ENCODE measurements around the gene KRTAP5-5.
"Not testable (repeated sequence)": the region's sequence is repeated elsewhere in the genome, so short reads cannot be mapped to it uniquely, and the experiment has no call there.

The KRTAP5-5 gene

DNA sequence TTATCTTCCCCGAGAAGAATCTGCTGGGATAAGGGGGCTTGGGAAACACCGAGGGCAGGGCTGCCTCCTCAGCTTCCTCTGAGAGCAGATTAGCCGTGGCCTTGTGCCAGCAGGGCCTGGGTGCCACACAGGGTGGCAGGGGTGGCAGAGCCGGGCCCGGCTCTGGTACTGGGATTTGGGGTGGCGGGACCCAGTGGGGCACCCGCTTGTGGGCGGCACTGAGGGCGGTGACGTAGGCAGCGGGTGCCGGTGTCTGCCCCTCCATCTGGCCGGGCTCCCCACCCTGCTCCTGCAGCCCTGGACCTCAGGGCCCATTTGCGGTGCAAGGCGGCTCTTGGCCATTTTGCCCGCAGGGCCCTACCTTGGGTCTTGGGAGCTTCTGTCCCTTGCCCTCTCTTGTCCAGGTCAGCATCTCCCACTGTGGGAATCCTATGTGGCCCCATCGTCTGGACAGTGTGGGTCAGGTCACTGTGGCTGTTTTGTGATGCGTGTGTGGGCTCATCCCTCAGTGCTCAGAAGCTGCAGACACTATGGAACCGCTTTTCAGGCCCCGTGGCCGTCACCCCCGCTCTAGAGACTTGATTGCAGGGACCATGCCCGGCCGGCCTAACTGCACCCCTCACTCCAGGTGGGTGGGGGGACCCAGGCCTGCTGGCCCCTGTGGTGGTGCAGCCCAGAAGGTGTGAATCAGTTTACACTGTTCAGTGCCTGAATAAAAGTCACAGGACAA lies 37.7 kb downstream of the KRTAP5-5 start:
- no peak overlapping the region for H3K27ac ChIP-seq
- TF ChIP-seq, protein P1, sequence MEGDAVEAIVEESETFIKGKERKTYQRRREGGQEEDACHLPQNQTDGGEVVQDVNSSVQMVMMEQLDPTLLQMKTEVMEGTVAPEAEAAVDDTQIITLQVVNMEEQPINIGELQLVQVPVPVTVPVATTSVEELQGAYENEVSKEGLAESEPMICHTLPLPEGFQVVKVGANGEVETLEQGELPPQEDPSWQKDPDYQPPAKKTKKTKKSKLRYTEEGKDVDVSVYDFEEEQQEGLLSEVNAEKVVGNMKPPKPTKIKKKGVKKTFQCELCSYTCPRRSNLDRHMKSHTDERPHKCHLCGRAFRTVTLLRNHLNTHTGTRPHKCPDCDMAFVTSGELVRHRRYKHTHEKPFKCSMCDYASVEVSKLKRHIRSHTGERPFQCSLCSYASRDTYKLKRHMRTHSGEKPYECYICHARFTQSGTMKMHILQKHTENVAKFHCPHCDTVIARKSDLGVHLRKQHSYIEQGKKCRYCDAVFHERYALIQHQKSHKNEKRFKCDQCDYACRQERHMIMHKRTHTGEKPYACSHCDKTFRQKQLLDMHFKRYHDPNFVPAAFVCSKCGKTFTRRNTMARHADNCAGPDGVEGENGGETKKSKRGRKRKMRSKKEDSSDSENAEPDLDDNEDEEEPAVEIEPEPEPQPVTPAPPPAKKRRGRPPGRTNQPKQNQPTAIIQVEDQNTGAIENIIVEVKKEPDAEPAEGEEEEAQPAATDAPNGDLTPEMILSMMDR (conservative IDR thresholded peaks at IDR 0.05) = no peak

- no peak overlapping the region for H3K27ac ChIP-seq
- TF ChIP-seq, protein P1 (conservative IDR thresholded peaks at IDR 0.05) = no peak
Measured at GRCh38 chr11:1667906-1668305, 38.3 kb downstream of the KRTAP5-5 start.

GRCh38 chr11:1668911-1669473 lies 39.4 kb downstream of the KRTAP5-5 start:
- TF ChIP-seq, protein P1 (conservative IDR thresholded peaks at IDR 0.05) = no peak
- H3K27ac ChIP-seq = no peak overlapping the region

DNA sequence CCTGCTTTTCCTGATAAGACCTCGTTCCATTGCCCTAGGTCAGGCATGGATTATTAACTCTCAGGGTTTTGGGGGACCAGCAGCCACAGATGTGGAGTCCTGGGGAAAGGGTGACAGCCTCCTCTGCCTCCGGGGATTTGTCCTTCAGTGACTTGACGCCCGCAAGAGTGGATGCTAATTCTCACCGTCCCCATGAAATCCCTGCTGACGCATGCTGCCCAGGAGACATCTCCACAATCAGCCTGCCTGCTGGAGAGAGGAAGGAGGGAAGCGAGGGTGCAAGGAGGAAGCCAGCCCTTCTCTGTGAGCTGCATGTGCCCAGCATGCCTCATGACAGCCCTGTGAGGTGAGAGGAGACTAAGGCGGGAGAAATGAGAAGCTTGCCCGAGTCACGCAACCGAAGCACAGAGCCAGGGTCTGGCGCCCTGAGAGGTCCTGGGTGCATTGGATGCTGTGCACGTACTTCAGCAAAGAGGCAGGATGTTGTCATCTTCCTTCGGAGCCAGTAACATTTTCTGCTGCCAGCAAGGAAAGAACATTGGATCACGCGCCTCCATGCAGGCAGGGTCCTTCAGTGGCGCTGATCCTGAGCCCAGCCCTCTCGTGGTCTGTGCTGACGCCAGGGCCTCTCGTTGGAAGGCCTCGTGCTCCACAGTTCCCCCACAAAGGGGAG lies 40.1 kb downstream of the KRTAP5-5 start:
- TF ChIP-seq, protein P1 (conservative IDR thresholded peaks at IDR 0.05) = no peak
- H3K27ac ChIP-seq = no peak overlapping the region

DNA sequence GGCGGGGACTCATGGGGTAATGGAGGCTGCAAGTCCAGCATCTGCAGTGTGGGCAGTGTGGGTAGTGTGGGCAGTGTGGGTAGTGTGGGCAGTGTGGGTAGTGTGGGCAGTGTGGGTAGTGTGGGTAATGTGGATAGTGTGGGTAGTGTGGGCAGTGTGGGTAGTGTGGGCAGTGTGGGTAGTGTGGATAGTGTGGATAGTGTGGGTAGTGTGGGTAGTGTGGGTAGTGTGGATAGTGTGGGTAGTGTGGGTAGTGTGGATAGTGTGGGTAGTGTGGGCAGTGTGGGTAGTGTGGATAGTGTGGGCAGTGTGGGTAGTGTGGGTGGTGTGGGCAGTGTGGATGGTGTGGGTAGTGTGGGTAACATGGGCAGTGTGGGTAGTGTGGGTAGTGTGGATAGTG lies 40.9 kb downstream of the KRTAP5-5 start:
- H3K27ac ChIP-seq = not testable (repeated sequence)

GRCh38 chr11:1670905-1671371 lies 41.4 kb downstream of the KRTAP5-5 start:
- no peak overlapping the region for H3K27ac ChIP-seq
- TF ChIP-seq, protein P1 (conservative IDR thresholded peaks at IDR 0.05) = no peak

GRCh38 chr11:1671658-1672057 lies 42.1 kb downstream of the KRTAP5-5 start:
- H3K27ac ChIP-seq = no peak overlapping the region
- TF ChIP-seq, protein P1 (conservative IDR thresholded peaks at IDR 0.05) = no peak

Measured in VCaP (cell line).